ENCODE data around the gene HDAC9. TPM values are rescaled to one million over a fixed set of nuclear protein-coding genes. Genes with fewer than 3 reads are reported as not detected.

Gene HDAC9
- total RNA-seq, 1 experiment from 2014 or later = 4.3 TPM

GRCh38 chr7:19015098-19015497 is 519.5 kb downstream of the HDAC9 start:
- no peaks in the 10 kb centered on the region for H3K27me3 ChIP-seq (ENCODE audit: insufficient read depth, low read length)
- TF ChIP-seq SRF (IDR thresholded peaks at IDR 0.05; ENCODE audit: low read depth) (no peak), SIN3A (IDR thresholded peaks at IDR 0.05; ENCODE audit: low read depth) (no peak)
- no peak overlapping the region for H3K4me2 ChIP-seq (ENCODE audit: low read length)
- intact Hi-C loops (cut with micrococcal nuclease) = no loop called here
- no peak overlapping the region for H2AFZ ChIP-seq (ENCODE audit: low read depth, low read length, poor library complexity, severe bottlenecking)
- no peak for DNase-seq (ENCODE audit: low read depth, low spot score)
- H3K36me3 ChIP-seq (ENCODE audit: control insufficient read depth in 1 of 2, insufficient read depth in 2 of 2, low read length in 2 of 2) = no peaks in the 10 kb centered on the region
- ChIA-PET RAD21 (ENCODE audit: low non-redundant PET in 1 of 2, low total read pairs in 2 of 2, uncharacterized antibody in 2 of 2, unreplicated experiment in 2 of 2) (no interaction called here), CTCF (no interaction called here), POLR2A (no interaction called here)
- H3K27ac ChIP-seq (ENCODE audit: low read depth, low read length) = no peak overlapping the region
- H3K9me2 ChIP-seq (ENCODE audit: insufficient read depth) = no peaks in the 10 kb centered on the region
- no peaks in the 10 kb centered on the region for H3K79me2 ChIP-seq (ENCODE audit: insufficient read depth, low read length)
- H4K20me1 ChIP-seq (ENCODE audit: insufficient read depth) = no peaks in the 10 kb centered on the region
- no peak overlapping the region for H3K4me3 ChIP-seq (replicated peaks in 1 of 2; ENCODE audit: low read depth in 1 of 2, low read length in 2 of 2)
- H3K4me1 ChIP-seq (ENCODE audit: control insufficient read depth in 1 of 2, insufficient read depth in 2 of 2, low read length in 2 of 2) = peaks cover 0 to 2% of the 10 kb centered on the region in 2 experiments; a peak in 1 of 4 replicates
- BruUV-seq (replicated peaks) = no TSS peak
- 0 out of 4 replicates have a peak, but pooled peaks cover 0 to 3% of the 10 kb centered on the region in 2 experiments for H3K9me3 ChIP-seq (ENCODE audit: control insufficient read depth in 1 of 2, insufficient read depth in 1 of 2, low read depth in 1 of 2, low read length in 2 of 2)
- ATAC-seq = no peak
- no peak overlapping the region for H3K9ac ChIP-seq (ENCODE audit: low read length)

GRCh38 chr7:19016140-19016539 is 520.6 kb downstream of the HDAC9 start:
- Histone ChIP-seq H3K27me3 (ENCODE audit: insufficient read depth, low read length) (no peaks in the 10 kb centered on the region), H3K4me1 (ENCODE audit: control insufficient read depth in 1 of 2, insufficient read depth in 2 of 2, low read length in 2 of 2) (peaks cover 0 to 12% of the 10 kb centered on the region in 2 experiments; a peak in 2 of 4 replicates), H2AFZ (ENCODE audit: low read depth, low read length, poor library complexity, severe bottlenecking) (no peak overlapping the region), H3K4me3 (replicated peaks in 1 of 2; ENCODE audit: low read depth in 1 of 2, low read length in 2 of 2) (no peak overlapping the region), H3K79me2 (ENCODE audit: insufficient read depth, low read length) (no peaks in the 10 kb centered on the region), H3K27ac (ENCODE audit: low read depth, low read length) (no peak overlapping the region), H3K9me2 (ENCODE audit: insufficient read depth) (no peaks in the 10 kb centered on the region), H4K20me1 (ENCODE audit: insufficient read depth) (no peaks in the 10 kb centered on the region), H3K9ac (ENCODE audit: low read length) (no peak overlapping the region), H3K36me3 (ENCODE audit: control insufficient read depth in 1 of 2, insufficient read depth in 2 of 2, low read length in 2 of 2) (no peaks in the 10 kb centered on the region), H3K4me2 (ENCODE audit: low read length) (no peak overlapping the region), H3K9me3 (ENCODE audit: control insufficient read depth in 1 of 2, insufficient read depth in 1 of 2, low read depth in 1 of 2, low read length in 2 of 2) (0 out of 4 replicates have a peak, but pooled peaks cover 0 to 3% of the 10 kb centered on the region in 2 experiments)
- ChIA-PET RAD21 (ENCODE audit: low non-redundant PET in 1 of 2, low total read pairs in 2 of 2, uncharacterized antibody in 2 of 2, unreplicated experiment in 2 of 2) (no interaction called here), POLR2A (no interaction called here), CTCF (no interaction called here)
- intact Hi-C loops (cut with micrococcal nuclease) = no loop called here
- no peak for DNase-seq (ENCODE audit: low read depth, low spot score)
- BruUV-seq (replicated peaks) = no TSS peak
- ATAC-seq = no peak
- TF ChIP-seq EZH2 (IDR thresholded peaks at IDR 0.05) (no peak), POLR2A (IDR thresholded peaks at IDR 0.05; ENCODE audit: borderline replicate concordance, extremely low read depth, insufficient read depth, insufficient read length) (no peak), FOSL1 (IDR thresholded peaks at IDR 0.05; ENCODE audit: low read depth) (no peak), ZBTB33 (IDR thresholded peaks at IDR 0.05; ENCODE audit: extremely low read depth, insufficient replicate concordance, low read length) (no peak), TCF7L2 (IDR thresholded peaks at IDR 0.05; ENCODE audit: borderline replicate concordance, extremely low read depth, insufficient read depth, insufficient read length) (no peak), CEBPB (IDR thresholded peaks at IDR 0.05; ENCODE audit: low read depth) (no peak), YY1 (IDR thresholded peaks at IDR 0.05; ENCODE audit: extremely low read depth, insufficient replicate concordance, low read depth, low read length) (no peak), ATF3 (IDR thresholded peaks at IDR 0.05) (no peak), EZH2phosphoT487 (IDR thresholded peaks at IDR 0.05; ENCODE audit: borderline replicate concordance) (no peak), RAD21 (IDR thresholded peaks at IDR 0.05; ENCODE audit: low read depth) (no peak), REST (IDR thresholded peaks at IDR 0.05; ENCODE audit: low read depth) (no peak), MAX (IDR thresholded peaks at IDR 0.05) (no peak), SP1 (IDR thresholded peaks at IDR 0.05; ENCODE audit: low read depth) (no peak), JUND (IDR thresholded peaks at IDR 0.05) (no peak), ELF1 (IDR thresholded peaks at IDR 0.05; ENCODE audit: borderline replicate concordance, low read depth) (no peak)
